Fibroblast of villous mesenchyme (primary cell): ENCODE results near the gene KATNIP. TPM values are rescaled to one million over a fixed set of nuclear protein-coding genes. Genes with fewer than 3 reads are reported as not detected.
A peak's percentile ranks its signal among the peaks of the same experiment; 100 is the strongest.

Experiments
- DNase-seq: peaks from one replicate; pipeline ENCODE4 v3.0.0-alpha.2; 2010; ENCODE audit warnings: low read depth
- H3K4me3 ChIP-seq: 2 replicates; pipeline ENCODE4 v1.5.1; 2011; ENCODE audit warnings: low read depth, mild to moderate bottlenecking, low read length
- total RNA-seq: library from RNA; depleted of rRNA; stranded (reverse); fragments of >200 nt; gene quantifications from 2 replicates; pipeline ENCODE4 v1.2.3, GENCODE V29; 2012
- TF ChIP-seq, protein P1 (sequence below): IDR thresholded peaks from 2 replicates; pipeline ENCODE4 v1.5.1; 2012; ENCODE audit warnings: low read depth, mild to moderate bottlenecking, low read length; ENCODE audit not compliant: insufficient read depth

Gene KATNIP
- total RNA-seq, 1 donor, result 25.5 TPM

DNA sequence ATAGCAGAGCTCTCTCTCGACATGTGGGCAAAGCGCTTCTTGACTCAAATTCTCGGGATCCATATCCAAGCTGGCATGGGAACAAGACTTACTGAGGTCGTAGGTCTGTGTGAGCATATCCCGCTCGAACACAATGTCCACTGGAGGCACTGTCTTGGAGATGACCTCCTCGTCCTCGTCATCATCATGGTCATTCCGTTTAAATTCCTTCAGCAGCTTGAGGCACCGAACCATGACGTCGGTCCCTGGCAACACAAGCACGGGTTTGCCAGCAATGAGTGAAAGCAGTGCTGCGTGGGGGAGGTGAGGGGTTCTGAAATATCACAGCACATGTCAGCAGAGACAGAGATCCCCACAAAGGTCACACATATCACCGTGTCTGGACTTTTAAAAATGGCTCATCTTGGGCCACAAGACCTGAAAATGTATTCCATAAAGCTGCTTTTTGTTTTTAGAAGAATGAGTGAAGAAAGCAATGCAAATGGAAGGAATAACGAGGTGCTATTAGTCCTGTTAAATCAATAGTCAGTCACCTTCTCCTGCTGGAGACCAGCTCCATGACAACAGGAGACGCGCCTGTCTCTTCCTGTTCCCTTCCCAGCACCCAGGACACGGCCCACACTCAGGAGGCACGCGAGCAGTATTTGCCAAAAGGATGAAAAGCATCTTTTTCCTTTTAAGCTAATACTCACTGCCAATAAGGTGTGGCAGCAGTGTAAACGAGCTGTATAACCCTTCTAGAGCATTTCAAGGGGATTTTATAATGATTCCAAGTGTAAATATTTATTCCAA, 38.1 kb upstream of the KATNIP start:
- TF ChIP-seq, protein P1, sequence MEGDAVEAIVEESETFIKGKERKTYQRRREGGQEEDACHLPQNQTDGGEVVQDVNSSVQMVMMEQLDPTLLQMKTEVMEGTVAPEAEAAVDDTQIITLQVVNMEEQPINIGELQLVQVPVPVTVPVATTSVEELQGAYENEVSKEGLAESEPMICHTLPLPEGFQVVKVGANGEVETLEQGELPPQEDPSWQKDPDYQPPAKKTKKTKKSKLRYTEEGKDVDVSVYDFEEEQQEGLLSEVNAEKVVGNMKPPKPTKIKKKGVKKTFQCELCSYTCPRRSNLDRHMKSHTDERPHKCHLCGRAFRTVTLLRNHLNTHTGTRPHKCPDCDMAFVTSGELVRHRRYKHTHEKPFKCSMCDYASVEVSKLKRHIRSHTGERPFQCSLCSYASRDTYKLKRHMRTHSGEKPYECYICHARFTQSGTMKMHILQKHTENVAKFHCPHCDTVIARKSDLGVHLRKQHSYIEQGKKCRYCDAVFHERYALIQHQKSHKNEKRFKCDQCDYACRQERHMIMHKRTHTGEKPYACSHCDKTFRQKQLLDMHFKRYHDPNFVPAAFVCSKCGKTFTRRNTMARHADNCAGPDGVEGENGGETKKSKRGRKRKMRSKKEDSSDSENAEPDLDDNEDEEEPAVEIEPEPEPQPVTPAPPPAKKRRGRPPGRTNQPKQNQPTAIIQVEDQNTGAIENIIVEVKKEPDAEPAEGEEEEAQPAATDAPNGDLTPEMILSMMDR, result no peak
- DNase-seq, result peak; percentile 39
- no peak overlapping the region for H3K4me3 ChIP-seq

DNA sequence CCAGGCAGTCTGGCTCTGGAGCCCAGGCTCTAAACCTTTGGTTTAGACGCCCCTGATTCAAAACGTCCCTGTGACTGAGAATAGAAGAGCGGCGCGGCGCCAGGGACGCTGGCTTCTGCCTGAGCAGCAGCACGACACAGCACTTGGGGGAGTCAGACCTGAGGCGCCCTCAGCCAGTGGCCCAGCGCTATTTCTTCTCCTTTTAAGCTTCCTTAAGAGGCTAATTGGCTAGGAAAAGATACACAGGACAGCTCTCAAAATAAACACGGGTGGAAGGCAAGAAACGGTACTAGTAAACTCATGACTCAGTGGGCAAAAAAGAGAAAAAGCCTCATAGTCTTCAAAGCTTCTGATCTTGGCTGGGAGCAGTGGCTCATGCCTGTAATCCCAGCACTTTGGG, 35.1 kb upstream of the KATNIP start:
- no peak for DNase-seq
- TF ChIP-seq, protein P1, result no peak

DNA sequence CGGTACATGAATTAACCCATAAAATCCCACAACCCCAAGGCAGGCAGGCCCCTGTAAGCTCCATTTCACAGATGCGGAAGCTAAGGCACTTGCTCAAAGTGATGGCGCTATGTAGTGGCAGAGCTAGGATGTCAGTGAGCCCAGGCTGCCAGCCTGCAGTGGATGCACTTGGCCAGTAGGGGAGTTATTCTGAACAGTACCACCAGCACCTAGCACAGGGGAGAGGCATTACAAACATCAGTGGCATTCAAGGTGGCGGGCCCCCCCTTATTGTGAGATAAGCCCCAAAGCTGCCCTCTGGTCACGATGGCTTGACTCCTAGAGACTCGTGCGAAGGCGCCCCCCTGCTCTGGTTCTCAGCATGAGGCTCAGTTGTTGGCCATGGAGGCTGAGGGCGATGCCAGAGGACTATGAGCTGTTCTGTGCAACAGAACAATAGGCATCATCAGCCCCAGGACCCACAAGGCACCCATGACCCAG, 34.0 kb upstream of the KATNIP start:
- DNase-seq, result no peak
- TF ChIP-seq, protein P1, result peak; percentile 69
- H3K4me3 ChIP-seq, result no peak overlapping the region

More for the DNA sequence above, 35.1 kb upstream of the KATNIP start:
- no peak overlapping the region for H3K4me3 ChIP-seq

DNA sequence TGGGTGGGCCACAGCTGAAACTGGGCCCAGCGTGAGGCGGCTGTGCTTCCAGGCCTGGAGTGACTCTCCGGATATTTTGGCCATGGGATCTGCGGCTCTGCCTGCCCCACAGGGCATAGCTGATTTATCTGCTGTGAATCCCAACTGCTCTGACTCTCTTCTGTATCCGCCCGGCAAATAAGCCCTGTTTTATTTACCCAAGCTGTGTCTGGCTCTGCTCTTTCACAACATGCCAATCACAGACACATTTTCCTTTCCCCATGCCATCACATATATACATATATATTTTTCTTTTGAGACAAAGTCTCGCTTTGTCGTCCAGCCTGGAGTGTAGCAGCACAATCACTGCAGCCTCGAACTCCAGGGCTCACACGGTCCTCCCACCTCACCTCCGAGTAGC, 33.6 kb upstream of the KATNIP start:
- no peak for DNase-seq
- TF ChIP-seq, protein P1, result no peak
- H3K4me3 ChIP-seq, result no peak overlapping the region

DNA sequence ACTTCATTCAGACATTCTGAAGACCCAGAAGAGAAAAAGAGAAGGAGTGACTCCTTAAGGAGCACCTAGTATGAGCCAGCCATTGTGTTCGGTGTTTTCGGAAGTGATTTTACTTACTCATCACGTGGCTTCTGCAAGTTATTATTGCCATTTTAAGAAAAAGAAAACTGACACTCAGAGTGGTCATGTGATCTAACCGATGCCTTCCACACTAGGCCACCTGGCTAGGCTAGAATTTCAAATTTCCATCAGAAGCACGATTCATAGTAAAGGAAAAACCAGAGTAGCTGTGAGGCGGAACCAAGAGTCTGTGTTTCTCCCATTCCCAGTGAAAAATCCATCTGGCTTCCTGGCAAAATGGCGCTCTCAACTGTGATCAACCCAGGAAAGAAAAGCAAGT, 32.3 kb upstream of the KATNIP start:
- H3K4me3 ChIP-seq, result no peak overlapping the region
- TF ChIP-seq, protein P1, result no peak
- DNase-seq, result no peak

DNA sequence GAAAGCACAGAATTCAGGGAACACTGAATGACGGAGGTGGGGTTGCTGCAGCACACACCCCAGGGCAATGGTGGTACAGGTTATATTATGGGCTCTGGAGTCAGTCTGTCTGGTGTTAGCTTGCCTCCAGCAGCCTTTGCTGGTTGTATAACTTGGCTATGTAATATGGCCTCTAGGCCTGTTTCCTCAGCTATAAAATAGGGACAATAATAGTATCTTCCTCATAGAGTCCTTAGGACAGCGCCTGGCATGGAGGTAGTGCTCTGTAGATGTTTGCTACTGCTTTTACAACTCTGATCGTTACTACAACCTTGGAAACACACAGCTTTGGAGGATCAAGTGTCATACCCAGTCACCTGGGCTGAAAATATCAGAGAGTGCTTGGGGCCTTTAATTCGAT, 31.7 kb upstream of the KATNIP start:
- DNase-seq, result no peak
- TF ChIP-seq, protein P1, result no peak
- H3K4me3 ChIP-seq, result no peak overlapping the region
